ENCODE measurements around the gene CACNB1.

CACNB1 gene

DNA sequence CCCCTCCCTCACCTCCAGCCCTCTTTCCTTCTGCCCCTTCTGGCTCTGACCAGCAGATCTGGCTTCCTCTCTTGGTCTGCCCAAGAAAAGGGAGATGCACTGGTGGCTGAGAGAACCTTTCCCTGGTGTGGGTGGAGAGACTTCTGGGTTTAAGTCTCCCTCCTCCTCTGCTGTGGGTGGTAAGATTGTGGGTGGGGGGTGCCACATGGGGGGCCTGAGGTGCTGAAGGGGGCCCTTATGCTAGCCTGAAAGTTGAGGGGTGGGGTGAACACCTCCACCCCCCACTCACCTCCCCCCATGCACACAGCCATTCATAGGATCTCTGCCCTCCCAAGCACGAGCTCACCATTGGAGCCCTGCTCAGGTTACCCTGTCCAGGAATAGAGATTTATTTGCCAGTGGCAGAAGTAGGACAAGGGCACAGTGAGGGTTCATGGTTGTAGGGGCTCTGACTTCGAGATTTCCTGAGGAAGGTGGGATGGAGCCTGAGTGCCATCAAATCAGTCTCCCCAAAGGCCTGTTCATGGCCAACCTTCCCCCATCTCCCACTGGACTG is 30.0 kb upstream of the CACNB1 start:
- Histone ChIP-seq H3K27me3 (ENCODE audit: insufficient read depth, poor library complexity, severe bottlenecking) (peaks cover 37% of the 10 kb centered on the region), H3K4me3 (replicated peaks; ENCODE audit: insufficient read depth, low read length) (no peak overlapping the region), H3K27ac (replicated peaks) (no peak overlapping the region)
- no peak for DNase-seq (ENCODE audit: low read depth in 1 of 2, low spot score in 1 of 2)
- TF ChIP-seq, protein P1, sequence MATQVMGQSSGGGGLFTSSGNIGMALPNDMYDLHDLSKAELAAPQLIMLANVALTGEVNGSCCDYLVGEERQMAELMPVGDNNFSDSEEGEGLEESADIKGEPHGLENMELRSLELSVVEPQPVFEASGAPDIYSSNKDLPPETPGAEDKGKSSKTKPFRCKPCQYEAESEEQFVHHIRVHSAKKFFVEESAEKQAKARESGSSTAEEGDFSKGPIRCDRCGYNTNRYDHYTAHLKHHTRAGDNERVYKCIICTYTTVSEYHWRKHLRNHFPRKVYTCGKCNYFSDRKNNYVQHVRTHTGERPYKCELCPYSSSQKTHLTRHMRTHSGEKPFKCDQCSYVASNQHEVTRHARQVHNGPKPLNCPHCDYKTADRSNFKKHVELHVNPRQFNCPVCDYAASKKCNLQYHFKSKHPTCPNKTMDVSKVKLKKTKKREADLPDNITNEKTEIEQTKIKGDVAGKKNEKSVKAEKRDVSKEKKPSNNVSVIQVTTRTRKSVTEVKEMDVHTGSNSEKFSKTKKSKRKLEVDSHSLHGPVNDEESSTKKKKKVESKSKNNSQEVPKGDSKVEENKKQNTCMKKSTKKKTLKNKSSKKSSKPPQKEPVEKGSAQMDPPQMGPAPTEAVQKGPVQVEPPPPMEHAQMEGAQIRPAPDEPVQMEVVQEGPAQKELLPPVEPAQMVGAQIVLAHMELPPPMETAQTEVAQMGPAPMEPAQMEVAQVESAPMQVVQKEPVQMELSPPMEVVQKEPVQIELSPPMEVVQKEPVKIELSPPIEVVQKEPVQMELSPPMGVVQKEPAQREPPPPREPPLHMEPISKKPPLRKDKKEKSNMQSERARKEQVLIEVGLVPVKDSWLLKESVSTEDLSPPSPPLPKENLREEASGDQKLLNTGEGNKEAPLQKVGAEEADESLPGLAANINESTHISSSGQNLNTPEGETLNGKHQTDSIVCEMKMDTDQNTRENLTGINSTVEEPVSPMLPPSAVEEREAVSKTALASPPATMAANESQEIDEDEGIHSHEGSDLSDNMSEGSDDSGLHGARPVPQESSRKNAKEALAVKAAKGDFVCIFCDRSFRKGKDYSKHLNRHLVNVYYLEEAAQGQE (IDR thresholded peaks at IDR 0.05; ENCODE audit: insufficient replicate concordance, low read depth) = no peak
- TF ChIP-seq POLR2AphosphoS5 (IDR thresholded peaks at IDR 0.05; ENCODE audit: low read depth) = no peak
- TF ChIP-seq SPI1 (IDR thresholded peaks at IDR 0.05; ENCODE audit: borderline replicate concordance, low read depth) = no peak
- TF ChIP-seq, protein P2, sequence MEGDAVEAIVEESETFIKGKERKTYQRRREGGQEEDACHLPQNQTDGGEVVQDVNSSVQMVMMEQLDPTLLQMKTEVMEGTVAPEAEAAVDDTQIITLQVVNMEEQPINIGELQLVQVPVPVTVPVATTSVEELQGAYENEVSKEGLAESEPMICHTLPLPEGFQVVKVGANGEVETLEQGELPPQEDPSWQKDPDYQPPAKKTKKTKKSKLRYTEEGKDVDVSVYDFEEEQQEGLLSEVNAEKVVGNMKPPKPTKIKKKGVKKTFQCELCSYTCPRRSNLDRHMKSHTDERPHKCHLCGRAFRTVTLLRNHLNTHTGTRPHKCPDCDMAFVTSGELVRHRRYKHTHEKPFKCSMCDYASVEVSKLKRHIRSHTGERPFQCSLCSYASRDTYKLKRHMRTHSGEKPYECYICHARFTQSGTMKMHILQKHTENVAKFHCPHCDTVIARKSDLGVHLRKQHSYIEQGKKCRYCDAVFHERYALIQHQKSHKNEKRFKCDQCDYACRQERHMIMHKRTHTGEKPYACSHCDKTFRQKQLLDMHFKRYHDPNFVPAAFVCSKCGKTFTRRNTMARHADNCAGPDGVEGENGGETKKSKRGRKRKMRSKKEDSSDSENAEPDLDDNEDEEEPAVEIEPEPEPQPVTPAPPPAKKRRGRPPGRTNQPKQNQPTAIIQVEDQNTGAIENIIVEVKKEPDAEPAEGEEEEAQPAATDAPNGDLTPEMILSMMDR (IDR thresholded peaks at IDR 0.05; ENCODE audit: insufficient read depth, low read length) = no peak
- no peak for TF ChIP-seq GABPA (IDR thresholded peaks at IDR 0.05; ENCODE audit: low read depth)

DNA sequence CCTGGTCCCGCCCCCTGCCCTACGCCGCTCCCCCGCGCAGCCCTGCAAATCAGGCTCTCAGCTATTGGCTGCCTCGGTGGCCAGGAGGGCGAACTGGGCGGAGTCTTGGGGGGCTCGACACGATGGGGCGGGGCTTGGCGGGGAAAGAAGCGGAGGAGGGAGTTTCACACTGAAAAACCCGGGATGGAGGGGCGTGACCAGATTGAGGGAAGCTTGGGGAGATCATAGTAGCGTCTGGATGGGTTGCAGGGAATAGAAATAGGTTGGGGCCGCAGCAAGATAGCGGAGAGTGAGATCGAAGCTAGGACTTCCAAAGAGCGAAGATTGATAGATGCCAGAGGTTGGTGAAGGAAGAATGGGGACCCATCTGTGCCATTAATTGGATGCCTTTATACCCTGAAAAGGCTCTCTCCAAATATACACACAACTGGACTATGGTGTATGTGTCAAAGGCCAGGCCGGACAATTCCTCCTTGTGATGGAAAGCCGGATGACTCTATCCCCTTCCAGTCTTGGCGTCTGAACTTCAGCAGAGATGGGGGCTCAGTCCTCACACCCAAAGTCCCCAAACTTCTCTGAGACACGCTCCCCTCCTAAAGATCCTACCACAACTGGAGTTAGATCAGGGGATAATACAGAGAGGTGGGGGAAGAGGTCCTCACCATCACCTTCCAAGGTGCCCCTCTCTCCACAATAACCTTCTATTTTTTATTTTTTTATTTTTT is 28.7 kb upstream of the CACNB1 start:
- no peak overlapping the region for H3K4me3 ChIP-seq (replicated peaks; ENCODE audit: insufficient read depth, low read length)
- peaks cover 38% of the 10 kb centered on the region for H3K27me3 ChIP-seq (ENCODE audit: insufficient read depth, poor library complexity, severe bottlenecking)
- no peak for TF ChIP-seq GABPA (IDR thresholded peaks at IDR 0.05; ENCODE audit: low read depth)
- TF ChIP-seq, protein P1 (IDR thresholded peaks at IDR 0.05; ENCODE audit: insufficient replicate concordance, low read depth) = no peak
- no peak for TF ChIP-seq SPI1 (IDR thresholded peaks at IDR 0.05; ENCODE audit: borderline replicate concordance, low read depth)
- no peak for TF ChIP-seq POLR2AphosphoS5 (IDR thresholded peaks at IDR 0.05; ENCODE audit: low read depth)
- TF ChIP-seq, protein P2 (IDR thresholded peaks at IDR 0.05; ENCODE audit: insufficient read depth, low read length) = no peak
- no peak for DNase-seq (ENCODE audit: low read depth in 1 of 2, low spot score in 1 of 2)
- H3K27ac ChIP-seq (replicated peaks) = no peak overlapping the region

DNA sequence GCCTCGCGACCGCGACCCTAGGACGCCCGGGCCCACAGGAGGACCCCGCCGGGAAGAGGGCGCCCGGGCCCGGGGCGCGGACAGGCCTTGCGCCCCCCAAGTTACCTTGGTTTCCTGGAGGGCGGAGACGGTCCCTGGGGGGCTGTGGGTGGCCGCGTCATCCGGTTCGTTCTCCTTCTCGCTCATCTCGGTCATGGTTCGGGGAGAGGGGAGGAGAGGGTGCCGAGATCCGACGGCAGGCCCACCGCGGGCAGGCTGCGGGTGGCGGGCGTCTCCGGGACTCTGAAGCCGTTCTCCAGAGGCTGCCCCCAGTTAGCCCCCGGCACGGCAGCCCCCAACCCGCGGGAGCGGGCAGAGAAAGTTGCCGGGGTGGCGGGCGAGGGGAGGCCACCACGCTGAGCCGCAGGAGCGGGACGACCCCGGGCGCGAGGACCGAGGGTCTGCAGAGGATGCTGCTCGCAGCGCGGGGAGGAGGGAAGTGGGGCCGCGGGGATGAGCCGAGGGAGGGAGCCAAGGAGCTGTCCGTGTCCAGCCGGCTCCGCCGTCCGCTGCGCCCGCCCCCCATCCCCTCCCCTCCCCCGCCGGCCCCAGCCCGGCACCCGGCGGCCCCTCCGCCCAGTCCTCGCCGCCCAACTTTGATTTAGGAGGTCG is 28.0 kb upstream of the CACNB1 start, which contains the start of gene STAC2:
Gene STAC2 (minus strand): TSS at position 638 of the 651 bp plus-strand sequence. CDS start 443 bp downstream, at position 195.
- Histone ChIP-seq H3K4me3 (replicated peaks; ENCODE audit: insufficient read depth, low read length) (no peak within 1 kb of the TSS; the same call in 1 of the 2 replicates), H3K27ac (replicated peaks) (no peak within 1 kb of the TSS), H3K27me3 (ENCODE audit: insufficient read depth, poor library complexity, severe bottlenecking) (peaks cover 38% of the 10 kb centered on the region)
- TF ChIP-seq, protein P2 (IDR thresholded peaks at IDR 0.05; ENCODE audit: insufficient read depth, low read length) = no peak
- TF ChIP-seq, protein P1 (IDR thresholded peaks at IDR 0.05; ENCODE audit: insufficient replicate concordance, low read depth) = no peak
- TF ChIP-seq SPI1 (IDR thresholded peaks at IDR 0.05; ENCODE audit: borderline replicate concordance, low read depth) (no peak), POLR2AphosphoS5 (IDR thresholded peaks at IDR 0.05; ENCODE audit: low read depth) (no peak), GABPA (IDR thresholded peaks at IDR 0.05; ENCODE audit: low read depth) (no peak)
- no peak for DNase-seq (ENCODE audit: low read depth in 1 of 2, low spot score in 1 of 2)

Data from HL-60 (cell line).